HEK293 (cell line): ENCODE data around the gene GBP1.

Source experiments
- HOXA7 ChIP-seq: sonication (generic); formaldehyde crosslinking; IDR thresholded peaks from 2 replicates; pipeline ENCODE4 v1.8.1; 2022; ENCODE audit warnings: missing genetic modification reagents, borderline replicate concordance
- SP2 ChIP-seq: fragments of 450-650 bp; formaldehyde crosslinking; IDR thresholded peaks from 2 replicates; pipeline ENCODE4 v1.5.1; 2016; ENCODE audit warnings: missing biosample characterization, missing genetic modification characterization
- ZNF112 ChIP-seq: fragments of 450-650 bp; formaldehyde crosslinking; IDR thresholded peaks from 2 replicates; pipeline ENCODE4 v1.5.0; 2017; ENCODE audit warnings: missing biosample characterization, missing genetic modification characterization
- ZNF138 ChIP-seq: fragments of 450-650 bp; formaldehyde crosslinking; IDR thresholded peaks from 2 replicates; pipeline ENCODE4 v1.5.1; 2016; ENCODE audit warnings: missing biosample characterization, missing genetic modification characterization, borderline replicate concordance
- ZNF24 ChIP-seq: fragments of 450-650 bp; formaldehyde crosslinking; IDR thresholded peaks from 2 replicates; pipeline ENCODE4 v1.5.1; 2016; ENCODE audit warnings: missing biosample characterization, missing genetic modification characterization
- ZNF324 ChIP-seq: fragments of 450-650 bp; formaldehyde crosslinking; IDR thresholded peaks from 2 replicates; pipeline ENCODE4 v1.5.1; 2016; ENCODE audit warnings: missing biosample characterization, missing genetic modification characterization
- ZNF423 ChIP-seq: fragments of 450-650 bp; formaldehyde crosslinking; IDR thresholded peaks from 2 replicates; pipeline ENCODE4 v1.5.1; 2016; ENCODE audit warnings: missing biosample characterization, missing genetic modification characterization
- ZNF529 ChIP-seq: fragments of 450-650 bp; formaldehyde crosslinking; IDR thresholded peaks from 2 replicates; pipeline ENCODE4 v1.5.1; 2017; ENCODE audit warnings: missing genetic modification characterization, missing biosample characterization; ENCODE audit not compliant: insufficient replicate concordance
- ZNF555 ChIP-seq: fragments of 450-650 bp; formaldehyde crosslinking; conservative IDR thresholded peaks from 2 replicates; pipeline ENCODE4 v1.5.1; 2017; ENCODE audit warnings: missing biosample characterization, mild to moderate bottlenecking, missing genetic modification characterization, inconsistent platforms
- ZNF600 ChIP-seq: fragments of 450-650 bp; formaldehyde crosslinking; IDR thresholded peaks from 2 replicates; pipeline ENCODE4 v1.5.1; 2016; ENCODE audit warnings: missing biosample characterization, missing genetic modification characterization
- ZNF623 ChIP-seq: fragments of 450-650 bp; formaldehyde crosslinking; IDR thresholded peaks from 2 replicates; pipeline ENCODE4 v1.5.1; 2016; ENCODE audit warnings: missing biosample characterization, missing genetic modification characterization
- ZNF776 ChIP-seq: fragments of 450-650 bp; formaldehyde crosslinking; IDR thresholded peaks from 2 replicates; pipeline ENCODE4 v1.5.0; 2017; ENCODE audit warnings: missing biosample characterization, missing genetic modification characterization, borderline replicate concordance
- TF ChIP-seq, protein P1 (sequence below): fragments of 450-650 bp; formaldehyde crosslinking; IDR thresholded peaks from 2 replicates; pipeline ENCODE4 v1.5.1; 2016; ENCODE audit warnings: missing biosample characterization, missing genetic modification characterization
- TF ChIP-seq, protein P2 (sequence below): fragments of 450-650 bp; formaldehyde crosslinking; IDR thresholded peaks from 2 replicates; pipeline ENCODE4 v1.5.1; 2016; ENCODE audit warnings: missing biosample characterization, missing genetic modification characterization

DNA sequence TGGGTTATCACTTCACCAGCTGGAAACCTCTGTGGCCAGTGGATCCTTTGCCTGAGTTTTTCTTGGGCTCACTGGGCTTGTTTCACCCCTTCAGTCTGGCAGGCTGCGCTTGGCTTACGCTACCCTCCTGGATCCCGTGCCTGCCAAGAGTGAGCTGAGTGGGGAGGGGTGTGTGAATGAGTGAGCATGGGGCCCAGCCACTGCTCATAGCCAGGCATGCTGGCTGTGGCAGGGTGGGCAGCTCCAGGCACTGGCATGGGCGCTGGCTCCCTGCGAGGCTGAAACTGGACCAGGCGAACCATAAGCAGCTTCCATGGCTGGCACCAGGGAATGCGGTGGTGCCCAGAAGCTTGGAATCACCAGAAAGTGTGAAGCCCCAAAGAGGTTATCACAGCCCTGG, 22.5 kb downstream of the GBP1 start:
- no peak for TF ChIP-seq ZNF324
- no peak for TF ChIP-seq ZNF24
- TF ChIP-seq ZNF623 (tag by site-specific recombination) = no peak
- no peak for TF ChIP-seq SP2 (tag by site-specific recombination)
- no peak for TF ChIP-seq ZNF600 (tag by site-specific recombination)
- no peak for TF ChIP-seq ZNF529 (tag by site-specific recombination)
- no peak for TF ChIP-seq HOXA7 (CRISPR knock-in tag)
- TF ChIP-seq, protein P1, sequence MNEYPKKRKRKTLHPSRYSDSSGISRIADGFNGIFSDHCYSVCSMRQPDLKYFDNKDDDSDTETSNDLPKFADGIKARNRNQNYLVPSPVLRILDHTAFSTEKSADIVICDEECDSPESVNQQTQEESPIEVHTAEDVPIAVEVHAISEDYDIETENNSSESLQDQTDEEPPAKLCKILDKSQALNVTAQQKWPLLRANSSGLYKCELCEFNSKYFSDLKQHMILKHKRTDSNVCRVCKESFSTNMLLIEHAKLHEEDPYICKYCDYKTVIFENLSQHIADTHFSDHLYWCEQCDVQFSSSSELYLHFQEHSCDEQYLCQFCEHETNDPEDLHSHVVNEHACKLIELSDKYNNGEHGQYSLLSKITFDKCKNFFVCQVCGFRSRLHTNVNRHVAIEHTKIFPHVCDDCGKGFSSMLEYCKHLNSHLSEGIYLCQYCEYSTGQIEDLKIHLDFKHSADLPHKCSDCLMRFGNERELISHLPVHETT (tag by site-specific recombination) = no peak
- TF ChIP-seq ZNF423 (tag by site-specific recombination) = no peak
- TF ChIP-seq, protein P2, sequence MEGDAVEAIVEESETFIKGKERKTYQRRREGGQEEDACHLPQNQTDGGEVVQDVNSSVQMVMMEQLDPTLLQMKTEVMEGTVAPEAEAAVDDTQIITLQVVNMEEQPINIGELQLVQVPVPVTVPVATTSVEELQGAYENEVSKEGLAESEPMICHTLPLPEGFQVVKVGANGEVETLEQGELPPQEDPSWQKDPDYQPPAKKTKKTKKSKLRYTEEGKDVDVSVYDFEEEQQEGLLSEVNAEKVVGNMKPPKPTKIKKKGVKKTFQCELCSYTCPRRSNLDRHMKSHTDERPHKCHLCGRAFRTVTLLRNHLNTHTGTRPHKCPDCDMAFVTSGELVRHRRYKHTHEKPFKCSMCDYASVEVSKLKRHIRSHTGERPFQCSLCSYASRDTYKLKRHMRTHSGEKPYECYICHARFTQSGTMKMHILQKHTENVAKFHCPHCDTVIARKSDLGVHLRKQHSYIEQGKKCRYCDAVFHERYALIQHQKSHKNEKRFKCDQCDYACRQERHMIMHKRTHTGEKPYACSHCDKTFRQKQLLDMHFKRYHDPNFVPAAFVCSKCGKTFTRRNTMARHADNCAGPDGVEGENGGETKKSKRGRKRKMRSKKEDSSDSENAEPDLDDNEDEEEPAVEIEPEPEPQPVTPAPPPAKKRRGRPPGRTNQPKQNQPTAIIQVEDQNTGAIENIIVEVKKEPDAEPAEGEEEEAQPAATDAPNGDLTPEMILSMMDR (tag by site-specific recombination) = no peak
- no peak for TF ChIP-seq ZNF138 (tag by site-specific recombination)
- TF ChIP-seq ZNF112 (tag by site-specific recombination) = no peak
- TF ChIP-seq ZNF555 = no peak
- no peak for TF ChIP-seq ZNF776
